SK-MEL-5 (cell line): ENCODE measurements around the gene PIAS2. TPM values are rescaled to one million over a fixed set of nuclear protein-coding genes. Genes with fewer than 3 reads are reported as not detected.
"Not testable (repeated sequence)": the region's sequence is repeated elsewhere in the genome, so short reads cannot be mapped to it uniquely, and the experiment has no call there.

ENCODE experiments used
- DNase-seq: peaks from one replicate; pipeline ENCODE4 v3.0.0-alpha.2; 2016; ENCODE audit warnings: low read depth, low spot score
- in situ Hi-C: cut with HindIII; loops from 2 replicates; pipeline ENCODE4 v1.10.0; 2016; ENCODE audit warnings: low sequenced_read_pairs, high pct_unique_total_duplicates, low pct_unique_long_range_greater_than_20kb
- total RNA-seq: library from RNA; depleted of rRNA; stranded (reverse); fragments of >200 nt; shearing (Covaris generic); gene quantifications from 2 replicates; pipeline ENCODE4 v1.2.3, GENCODE V29; 2014

Gene PIAS2
- total RNA-seq, 1 experiment from 2014 or later = 29.0 TPM

DNA sequence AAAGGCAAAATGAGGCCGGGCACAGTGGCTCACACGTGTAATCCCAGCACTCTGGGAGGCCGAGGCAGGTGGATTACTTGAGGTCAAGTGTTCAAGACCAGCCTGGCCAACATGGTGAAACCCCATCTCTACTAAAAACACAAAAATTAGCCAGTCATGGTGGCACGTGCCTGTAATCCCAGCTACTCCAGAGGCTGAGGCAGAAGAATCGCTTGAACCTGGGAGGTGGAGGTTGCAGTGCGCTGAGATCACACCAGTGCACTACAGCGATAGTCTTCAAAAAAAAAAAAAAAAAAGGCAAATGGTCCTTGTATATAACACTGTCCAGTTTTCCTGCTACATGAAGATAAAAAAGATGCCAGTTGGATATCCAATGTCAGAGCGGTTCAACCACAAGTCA lies 52.1 kb downstream of the PIAS2 start:
- DNase-seq, in situ Hi-C loops: not testable (repeated sequence)

DNA sequence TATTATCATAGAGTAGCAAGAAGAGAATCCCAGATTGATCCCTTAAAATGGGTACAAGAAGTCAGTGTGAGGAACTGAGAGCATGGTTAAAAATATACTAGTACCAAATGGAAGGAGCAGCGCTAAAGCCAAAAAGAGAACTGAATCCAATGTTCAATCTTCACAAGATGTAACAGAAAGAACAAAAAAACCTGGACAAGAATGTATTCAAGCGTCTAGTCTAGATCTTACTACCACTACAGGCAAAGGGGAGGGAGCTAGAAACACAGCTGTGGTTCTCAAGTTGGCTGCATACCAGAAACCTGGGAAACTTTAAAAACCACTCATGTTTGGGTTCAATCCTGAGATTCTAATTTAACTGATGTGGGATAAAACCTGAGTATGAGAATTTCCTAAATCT lies 57.5 kb downstream of the PIAS2 start:
- no peak for DNase-seq

DNA sequence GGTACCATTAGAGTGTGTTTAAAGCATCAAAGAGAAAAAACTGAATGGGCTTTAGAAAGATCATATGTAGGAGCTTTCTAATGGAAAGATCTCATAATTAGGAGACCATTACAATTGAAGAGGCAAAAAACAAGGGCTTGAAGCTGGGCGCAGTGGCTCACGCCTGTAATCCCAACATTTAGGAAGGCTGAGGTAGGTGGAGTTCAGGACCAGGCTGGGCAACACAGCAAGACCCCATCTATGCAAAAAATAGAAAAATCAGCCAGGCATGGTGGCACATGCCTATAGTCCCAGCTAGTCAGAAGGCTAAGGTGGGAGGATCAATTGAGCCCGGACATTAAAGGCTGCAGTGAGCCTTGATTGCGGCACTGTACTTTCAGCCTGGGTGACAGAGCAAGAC lies 59.0 kb downstream of the PIAS2 start:
- in situ Hi-C loops = no loop called here
- DNase-seq = no peak

More for the DNA sequence above, 57.5 kb downstream of the PIAS2 start:
- in situ Hi-C loops = no loop called here

DNA sequence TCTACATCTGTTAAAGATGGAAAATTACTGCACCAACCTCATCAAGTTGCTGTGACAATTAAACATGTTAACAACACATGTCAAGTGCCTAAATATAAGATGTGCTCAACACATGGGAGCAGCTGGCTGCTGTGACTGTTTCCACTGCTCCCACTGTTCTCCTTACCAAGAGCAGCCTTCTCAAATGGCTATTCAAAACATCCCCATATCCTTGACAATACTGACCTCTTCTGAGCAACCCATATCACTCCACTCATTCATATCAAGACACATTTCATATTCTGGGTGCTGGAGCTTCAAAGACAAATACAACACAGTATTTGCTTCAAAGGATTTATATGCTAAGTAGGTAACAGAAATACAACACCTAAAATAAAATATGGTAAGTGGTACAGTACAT lies 60.3 kb downstream of the PIAS2 start:
- peak; percentile 54 for DNase-seq

DNA sequence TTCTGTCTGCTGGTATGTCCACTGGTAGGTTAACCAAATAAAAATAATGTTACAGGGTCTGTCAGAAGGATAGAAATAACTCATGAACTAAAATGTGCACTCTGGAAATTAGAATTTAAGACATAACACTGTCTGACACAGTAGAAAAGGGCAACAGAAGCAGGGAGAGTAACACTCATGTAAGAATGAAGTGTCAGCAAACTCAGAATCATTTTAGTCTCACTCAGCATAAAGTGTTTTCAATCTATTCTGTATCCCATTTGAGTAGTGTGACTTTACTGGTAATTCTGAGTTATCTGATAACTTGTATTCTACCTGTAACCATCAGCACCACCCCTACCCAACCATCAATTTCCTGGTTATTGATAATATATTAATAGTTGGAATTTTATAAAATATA lies 68.3 kb downstream of the PIAS2 start:
- no peak for DNase-seq
- in situ Hi-C loops = no loop called here

More for the DNA sequence above, 60.3 kb downstream of the PIAS2 start:
- in situ Hi-C loops = no loop called here

DNA sequence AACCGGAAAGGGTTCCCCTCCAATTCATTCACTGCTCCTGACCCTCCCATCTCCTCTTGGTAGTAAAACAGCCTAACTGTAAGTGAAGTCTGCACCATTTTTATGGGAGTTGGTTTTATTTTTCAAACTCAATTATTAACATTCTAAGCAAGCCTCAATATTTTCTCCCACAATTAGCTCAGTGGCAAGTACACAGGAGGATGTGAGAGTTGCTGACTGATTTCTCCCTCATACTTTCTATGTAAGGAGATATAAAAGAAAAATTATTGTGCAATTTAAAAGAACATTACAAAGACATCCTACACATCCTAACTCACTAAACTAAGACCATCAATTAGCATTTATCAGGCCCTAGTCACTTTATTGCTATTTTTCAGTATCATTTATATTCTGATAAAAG lies 73.9 kb downstream of the PIAS2 start:
- DNase-seq = no peak
- in situ Hi-C loops = no loop called here

DNA sequence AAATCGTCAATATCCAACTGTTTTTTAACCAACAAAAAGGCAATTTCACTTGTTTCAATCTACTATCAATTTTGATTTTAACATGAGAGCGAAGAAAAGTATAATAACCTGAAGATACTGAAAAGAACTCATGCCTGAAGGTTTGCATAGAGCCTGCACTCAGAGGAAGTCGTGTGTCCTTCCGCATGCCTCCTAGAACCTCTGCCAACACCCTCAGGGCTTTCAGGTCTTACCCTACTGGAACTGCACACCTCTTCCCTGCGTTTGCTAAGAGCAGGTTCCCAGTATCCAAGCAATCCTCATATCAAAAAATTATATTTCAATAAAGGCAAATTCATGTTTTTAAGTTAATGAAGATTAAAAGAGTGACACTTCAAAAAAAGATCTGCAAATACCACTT lies 74.7 kb downstream of the PIAS2 start:
- in situ Hi-C loops = no loop called here
- no peak for DNase-seq

DNA sequence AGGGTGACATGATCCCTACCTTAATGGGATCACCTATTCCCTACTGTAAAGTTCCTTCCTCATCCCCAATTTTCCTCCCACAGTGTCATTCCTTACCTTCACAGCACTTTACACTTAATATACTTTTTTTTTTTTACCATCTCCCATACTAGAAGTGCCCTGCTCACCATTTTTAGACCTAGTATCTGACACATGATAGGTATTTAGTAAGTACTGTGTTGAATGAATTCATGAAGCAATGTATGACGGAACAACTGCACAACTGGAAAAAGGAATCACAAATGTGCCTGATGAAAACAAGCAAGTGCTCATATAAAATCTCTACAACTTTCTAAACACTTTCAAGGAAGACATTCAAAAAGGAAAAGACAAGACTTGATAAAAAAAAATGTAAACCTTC lies 83.4 kb downstream of the PIAS2 start:
- in situ Hi-C loops = no loop called here
- no peak for DNase-seq

DNA sequence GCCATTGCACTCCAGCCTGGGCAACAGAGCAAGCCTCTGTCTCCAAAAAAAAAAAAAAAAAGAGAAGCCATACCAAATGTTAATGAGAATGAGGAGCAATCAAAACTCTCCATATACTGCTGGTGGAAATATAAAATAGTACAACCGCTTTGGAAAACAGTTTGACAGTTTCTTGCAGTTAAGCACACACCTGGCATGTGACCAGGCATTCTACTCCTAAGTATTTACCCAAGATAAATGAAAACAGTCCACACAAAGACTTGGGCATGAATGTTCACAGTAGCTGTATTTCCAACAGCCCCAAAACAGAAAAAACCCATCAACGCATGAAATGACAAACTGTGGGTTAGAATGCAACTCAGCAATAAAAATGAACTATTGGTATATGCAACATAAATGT lies 84.5 kb downstream of the PIAS2 start:
- in situ Hi-C loops = no loop called here
- DNase-seq = no peak

DNA sequence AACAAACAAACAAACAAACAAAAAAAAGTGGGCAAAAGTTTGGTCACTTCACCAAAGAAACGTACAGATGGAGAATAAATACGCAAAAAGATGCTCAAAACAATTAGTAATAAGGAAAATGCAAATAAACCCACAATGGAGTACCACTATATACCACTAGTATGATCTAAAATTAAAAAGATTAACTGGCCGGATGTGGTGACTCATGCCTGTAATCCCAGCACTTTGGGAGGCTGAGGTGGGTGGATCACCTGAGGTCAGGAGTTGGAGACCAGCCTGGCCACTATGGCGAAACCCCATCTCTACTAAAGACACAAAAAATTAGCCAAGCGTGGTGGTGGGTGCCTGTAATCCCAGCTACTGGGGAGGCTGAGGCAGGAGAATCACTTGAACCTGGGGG lies 84.9 kb downstream of the PIAS2 start:
- DNase-seq, in situ Hi-C loops: not testable (repeated sequence)

DNA sequence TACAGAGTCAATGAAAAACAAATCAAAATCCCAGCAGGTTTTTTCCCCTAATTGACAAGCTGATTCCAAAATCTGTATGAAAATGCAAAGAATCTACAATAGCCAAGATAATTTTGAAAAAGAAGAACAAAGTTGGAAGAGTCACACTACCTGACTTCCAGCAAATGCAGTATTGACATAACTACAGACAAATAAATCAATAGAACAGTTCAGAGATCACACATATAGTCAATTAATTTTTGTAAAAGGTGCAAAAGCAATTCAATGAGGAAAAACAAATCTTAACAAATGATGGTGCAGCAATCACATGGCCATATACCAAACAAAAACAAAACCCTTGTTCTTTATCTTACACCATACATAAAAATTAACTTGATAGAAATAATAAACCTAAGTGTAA lies 85.9 kb downstream of the PIAS2 start:
- DNase-seq = no peak
- in situ Hi-C loops = no loop called here

DNA sequence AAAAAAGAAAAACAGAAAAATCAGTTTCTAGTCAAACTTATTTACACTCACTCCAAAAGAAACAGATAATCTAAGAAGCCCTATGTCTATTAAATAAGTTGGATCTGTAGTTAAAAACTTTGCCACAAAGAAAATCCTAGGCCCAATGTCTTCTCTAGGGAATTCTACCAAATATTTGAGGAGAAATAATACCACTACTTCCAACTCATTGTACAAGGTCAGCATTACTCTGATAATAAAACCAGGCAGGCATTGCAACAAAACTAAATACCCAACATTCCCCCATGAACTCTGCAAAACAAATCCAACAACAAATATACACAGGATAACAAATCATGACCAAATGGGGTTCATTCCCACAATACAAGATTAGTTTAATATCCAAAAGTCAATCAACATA lies 86.7 kb downstream of the PIAS2 start:
- in situ Hi-C loops = no loop called here
- DNase-seq = no peak

DNA sequence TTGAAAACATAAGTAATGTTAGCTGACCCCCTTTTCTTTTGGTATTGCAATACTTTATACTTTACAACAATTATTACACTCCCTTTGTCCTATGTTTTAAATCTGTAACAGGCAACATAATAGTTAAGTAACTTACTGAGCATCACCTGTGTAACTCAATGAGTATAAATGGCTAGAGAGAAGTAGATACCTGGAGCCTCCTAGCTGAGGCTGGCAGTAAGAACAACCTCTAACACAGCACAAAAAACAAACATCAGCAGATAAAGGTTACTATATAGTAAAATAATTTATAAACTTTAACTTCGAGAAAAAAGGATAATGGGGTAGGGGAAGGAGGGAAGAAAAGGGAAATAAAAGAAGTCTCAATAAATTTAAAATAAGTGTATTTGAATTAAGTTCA lies 87.4 kb downstream of the PIAS2 start:
- in situ Hi-C loops = no loop called here
- no peak for DNase-seq

DNA sequence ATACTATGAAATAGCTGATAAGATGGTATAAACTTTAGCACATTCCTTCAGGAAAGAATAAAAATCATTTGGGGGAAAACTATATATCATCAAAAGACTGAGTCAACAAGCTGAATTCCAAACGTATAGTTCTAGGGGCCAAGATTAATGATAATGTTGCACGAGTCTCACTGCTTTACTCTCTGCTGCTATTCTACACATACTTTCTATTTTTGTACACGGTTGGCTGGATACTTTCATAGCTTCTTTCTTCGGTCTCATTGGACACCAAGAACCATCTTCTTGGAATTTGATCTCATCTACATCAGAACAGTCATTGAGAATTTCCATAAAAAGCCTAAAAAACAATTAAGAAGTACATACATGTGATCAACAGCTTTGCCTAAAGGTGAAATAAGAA lies 87.8 kb downstream of the PIAS2 start:
- no peak for DNase-seq
- in situ Hi-C loops = no loop called here

DNA sequence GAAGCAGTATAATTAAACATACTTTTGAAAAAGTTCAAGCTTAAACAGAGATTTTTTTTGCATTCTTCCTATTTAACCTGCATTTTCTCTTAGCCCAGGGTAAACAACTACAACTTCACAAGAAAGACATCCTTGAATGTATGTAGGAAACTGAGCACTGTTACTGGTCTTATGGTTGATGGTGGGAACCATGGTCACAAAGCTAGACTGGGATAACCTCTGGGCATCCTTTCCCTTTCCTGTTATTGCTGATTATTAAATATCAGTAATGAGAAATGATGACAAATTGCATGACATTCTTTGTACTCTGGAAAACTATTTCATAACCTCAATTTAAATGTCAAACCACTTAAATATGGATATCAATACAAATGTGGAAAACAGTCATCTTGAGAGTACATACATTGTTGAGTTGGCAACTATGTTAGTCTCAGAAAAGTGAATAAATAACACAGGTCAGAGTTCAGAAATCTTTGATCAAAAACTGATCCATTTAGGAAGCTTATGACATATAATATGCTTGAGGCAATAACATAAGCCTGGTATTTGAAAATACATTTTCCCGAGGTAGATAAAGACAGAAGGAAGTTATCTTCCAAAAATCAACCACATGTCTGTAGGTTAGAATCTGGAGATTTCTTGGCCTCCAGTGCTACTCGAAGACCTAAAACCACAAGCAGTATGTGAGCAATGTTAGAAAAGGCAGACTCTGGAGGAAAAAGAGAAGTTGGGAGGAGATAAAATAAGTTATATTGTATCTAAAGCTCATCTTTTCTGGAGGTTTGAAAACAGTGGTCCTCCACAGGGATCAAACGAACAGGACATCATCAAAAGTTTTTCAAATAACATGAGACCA lies 95.2 kb downstream of the PIAS2 start:
- in situ Hi-C loops = no loop called here
- DNase-seq = no peak

DNA sequence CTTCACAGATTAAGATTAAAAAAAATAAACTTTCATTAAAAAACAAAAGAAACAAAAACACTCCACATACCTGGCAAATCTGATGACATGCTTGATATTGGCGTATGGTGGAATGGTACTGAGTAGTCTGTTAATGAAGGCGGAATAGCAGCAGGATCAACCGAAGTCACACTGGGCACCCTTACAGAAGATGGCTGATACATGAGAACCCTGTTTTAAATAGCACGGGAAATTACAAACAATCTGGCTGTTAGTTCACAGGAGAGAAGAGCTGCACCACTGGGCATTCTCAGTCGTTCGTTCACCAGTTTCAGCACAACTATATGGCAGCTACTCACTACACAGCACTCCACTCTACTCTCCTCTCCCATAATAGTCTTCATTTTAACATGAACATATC lies 96.4 kb downstream of the PIAS2 start:
- in situ Hi-C loops = no loop called here

DNA sequence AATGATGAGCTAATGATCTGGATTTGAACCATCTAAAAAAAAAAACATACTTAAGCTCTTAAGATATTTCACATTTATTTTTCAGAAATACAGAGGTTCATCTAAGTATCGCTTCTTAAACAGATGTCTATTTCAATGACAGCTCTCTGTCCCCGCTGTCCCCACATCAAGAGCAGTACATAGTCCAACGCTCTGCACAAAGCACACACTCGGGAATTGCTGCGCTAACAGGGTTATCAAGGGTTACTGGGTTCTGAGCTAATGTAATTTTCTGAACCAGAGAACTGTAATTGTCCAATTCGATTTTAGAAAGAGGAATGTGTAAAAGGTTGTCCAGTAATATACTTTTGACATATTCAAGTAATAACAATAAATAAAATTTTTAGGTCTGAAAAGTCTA lies 101.6 kb downstream of the PIAS2 start:
- in situ Hi-C loops = no loop called here

More for the DNA sequence above, 96.4 kb downstream of the PIAS2 start:
- DNase-seq = no peak

DNA sequence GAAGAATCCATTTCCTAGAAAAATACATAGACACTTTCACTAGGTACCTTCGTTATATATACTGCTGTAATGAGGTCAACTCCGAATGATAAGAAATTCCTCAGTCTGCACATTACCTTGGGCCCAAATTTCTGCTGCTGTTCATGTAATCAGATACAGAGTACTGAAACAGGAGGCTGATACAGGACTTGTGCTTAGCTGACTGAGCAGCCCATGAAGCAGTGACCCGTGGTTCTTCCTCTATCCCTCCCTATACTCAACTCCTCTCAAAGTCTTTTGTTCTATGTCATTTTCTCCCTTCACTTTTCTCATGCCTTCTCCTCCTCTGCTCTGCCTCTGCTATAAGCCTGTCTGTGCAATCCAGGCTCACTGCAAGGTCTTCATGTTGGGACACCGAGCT lies 102.9 kb downstream of the PIAS2 start:
- in situ Hi-C loops = no loop called here
- DNase-seq = no peak

More for the DNA sequence above, 101.6 kb downstream of the PIAS2 start:
- DNase-seq = no peak

DNA sequence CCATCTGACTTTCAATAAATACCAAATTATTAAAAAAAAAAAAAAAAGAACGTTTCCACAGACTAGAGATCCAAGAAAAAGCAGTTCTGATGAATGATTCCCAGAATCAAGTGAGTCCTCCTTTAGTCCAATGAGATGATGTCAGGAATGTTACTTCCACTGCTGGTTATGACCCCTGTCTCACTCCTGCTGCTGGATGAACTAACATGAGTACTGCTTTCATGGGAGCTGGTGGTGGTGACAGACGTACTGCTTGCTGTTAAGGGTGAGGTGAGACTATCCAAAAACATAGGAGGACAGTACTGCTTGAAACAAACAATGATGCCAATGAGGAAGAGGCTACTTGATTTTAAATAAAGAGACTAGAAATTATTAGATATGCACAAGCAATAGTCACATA lies 105.0 kb downstream of the PIAS2 start:
- in situ Hi-C loops = no loop called here
- no peak for DNase-seq
